ENCODE data around the gene CCDC91.

- TF ChIP-seq CTCF (IDR thresholded peaks at IDR 0.05) (no peak), POLR2A (IDR thresholded peaks at IDR 0.05) (no peak), EP300 (IDR thresholded peaks at IDR 0.05) (no peak)
These were observed 184.3 kb downstream of the CCDC91 start for GRCh38 chr12:28374556-28374955.

All from suprapubic skin (tissue), 3 donors.